SW480 (cell line): ENCODE results near the gene KCTD16.

ENCODE experiments used
- DNase-seq: peaks from one replicate; pipeline ENCODE4 v3.0.0-alpha.2; 2016; ENCODE audit warnings: low spot score

Gene KCTD16

DNA sequence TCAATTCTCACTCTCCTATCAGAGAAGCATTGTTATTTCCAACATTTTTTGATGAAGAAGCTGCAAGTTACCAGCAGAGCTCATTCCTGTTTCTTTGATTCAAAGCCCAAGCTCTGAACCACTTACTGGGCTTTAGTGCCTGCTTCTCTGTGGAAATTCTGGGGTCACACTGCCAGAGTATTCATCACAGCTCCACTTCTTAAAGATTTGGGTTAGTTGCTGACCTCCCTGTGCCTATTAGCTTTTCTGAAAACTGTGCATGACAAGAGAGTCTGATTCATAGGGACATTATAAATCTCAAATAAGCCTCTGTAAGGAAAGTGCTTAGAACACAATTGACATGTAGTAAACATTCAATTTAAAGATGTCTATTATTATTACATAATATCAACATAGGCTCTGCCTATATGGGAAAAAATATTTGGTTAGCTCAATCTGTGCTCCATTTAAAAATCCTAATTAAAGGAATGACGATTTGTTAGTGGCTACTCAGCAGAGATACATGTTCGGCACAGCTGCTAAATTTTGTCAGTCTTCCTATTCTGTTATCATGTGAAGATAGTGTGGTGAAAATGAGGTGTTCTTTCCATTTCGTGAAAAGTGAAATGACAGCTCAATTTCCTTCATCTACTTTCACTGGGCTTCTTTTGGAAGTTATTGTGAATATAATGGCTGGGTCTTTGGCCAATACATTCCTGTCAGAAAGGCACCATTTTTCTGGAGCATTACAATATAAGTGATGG, 293.0 kb downstream of the KCTD16 start:
- DNase-seq: no peak

DNA sequence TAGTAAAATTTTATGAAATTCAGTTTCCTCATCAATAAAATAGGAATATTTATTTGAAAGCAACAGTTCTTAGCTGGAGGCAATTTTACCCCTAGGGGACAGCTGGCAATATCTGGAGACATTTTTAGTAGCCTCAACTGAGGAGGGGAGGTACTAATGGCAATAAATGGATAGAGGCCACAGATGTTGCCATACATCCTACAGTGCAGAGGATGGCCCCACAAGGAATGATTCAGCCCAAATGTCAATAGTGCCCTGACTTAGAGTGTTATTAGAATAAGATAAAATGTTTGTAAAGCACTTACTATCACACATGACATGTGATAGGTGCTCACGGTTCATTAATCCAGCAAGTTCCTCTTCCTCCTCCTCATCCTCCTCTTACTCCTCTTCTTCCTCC, 293.6 kb downstream of the KCTD16 start:
- DNase-seq: no peak

DNA sequence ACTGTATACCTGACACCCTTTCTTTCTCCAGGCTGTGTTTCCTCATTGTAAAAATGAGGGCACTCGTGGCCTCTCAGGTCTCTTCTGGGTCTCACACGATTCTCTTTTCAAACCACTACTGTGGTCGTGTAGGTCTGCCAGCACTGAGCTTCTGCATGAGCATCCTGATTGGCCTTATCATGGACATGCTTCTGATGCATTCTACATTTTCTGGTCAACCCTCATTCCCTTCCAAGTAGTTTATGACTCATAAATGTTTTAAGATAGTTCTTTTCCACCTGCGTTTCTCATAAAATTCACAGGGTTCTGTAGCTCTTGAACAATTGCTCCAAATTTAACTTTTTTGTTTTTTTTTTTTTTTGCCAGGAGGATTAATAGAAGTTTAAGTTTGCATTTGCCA, 294.8 kb downstream of the KCTD16 start:
- DNase-seq: no peak

DNA sequence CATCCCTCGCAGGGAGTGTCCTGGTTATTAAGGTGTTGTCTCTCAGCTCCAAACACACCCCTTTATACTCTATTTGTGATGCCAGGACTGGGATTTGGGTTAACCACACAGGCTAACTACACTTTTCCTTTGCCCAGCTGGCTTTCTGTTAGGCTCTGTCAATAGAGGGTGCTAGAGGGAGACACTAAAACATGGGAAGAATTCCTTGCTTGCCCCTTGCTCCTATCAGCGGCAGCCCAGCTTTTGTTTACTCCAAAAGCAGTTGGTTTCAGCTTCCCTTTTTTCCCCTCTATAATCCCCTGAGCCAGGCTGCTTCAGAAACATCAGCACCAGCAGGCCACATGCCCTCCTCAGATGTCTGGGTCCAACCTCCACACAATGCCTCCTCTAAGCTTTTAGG, 297.1 kb downstream of the KCTD16 start:
- peak; percentile 59 for DNase-seq

DNA sequence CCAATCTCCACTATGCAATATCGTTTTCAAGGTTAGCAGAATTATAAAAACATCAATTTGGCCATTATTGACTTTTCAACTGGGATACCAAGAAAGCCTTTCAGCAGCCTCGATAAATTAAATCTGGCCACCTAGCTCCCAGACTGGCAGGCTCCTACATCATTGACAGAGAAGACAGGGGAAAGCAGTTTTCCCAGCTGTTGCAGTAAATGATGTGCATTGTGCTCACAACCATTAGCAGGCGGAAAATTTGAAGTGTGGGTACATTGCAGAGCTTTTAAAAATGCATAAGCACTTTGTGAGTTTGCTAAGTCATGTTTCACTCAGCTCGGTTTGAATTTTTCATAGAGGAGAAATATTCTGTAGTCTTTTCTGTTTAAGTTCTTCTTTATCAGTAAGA, 297.9 kb downstream of the KCTD16 start:
- no peak for DNase-seq

DNA sequence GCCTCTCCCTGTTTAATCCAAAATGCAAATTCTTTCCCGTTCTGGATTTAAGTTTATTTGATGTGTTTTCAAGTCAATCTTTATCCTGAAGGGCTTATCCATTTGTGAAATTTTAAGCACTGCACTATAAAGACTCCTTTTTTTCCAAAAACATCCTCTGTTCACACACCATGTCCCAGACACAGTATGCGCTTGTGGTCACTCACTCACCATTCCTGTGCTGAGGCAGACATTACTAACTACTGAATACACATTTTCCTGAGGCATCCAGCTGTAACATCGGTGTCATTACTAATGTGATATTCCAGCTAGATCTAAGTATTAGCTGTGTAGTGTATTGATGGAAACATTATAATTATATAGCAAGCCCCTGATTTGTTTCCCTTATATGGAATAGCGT, 298.4 kb downstream of the KCTD16 start:
- DNase-seq: no peak

DNA sequence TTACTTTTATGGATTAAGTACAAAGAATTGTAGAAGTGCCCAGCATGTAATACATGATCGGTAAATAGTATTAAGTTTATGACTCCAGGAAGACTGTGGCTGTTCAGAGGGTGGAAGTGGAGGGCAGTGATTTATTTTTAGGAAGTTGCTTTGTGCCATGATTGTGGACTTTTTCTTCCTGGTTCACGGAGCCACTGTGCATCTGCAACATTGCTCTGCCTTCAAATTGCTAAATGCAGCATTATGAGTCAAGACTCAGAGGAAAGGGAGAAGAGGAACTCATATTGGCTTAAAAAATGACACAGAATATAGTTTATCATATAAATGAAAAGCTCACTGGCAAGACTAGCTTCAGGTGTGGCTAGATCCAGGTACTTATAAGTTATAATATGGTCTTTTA, 301.5 kb downstream of the KCTD16 start:
- no peak for DNase-seq

DNA sequence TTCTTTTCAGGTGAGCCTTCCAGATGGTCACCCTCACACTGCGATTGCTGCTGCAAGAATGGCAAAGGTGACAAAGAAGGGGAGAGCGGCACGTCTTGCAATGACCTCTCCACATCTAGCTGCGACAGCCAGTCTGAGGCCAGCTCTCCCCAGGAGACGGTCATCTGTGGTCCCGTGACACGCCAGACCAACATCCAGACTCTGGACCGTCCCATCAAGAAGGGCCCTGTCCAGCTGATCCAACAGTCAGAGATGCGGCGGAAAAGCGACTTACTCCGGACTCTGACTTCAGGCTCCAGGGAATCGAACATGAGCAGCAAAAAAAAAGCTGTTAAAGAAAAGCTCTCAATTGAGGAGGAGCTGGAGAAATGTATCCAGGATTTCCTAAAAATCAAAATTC, 303.0 kb downstream of the KCTD16 start:
- no peak for DNase-seq

DNA sequence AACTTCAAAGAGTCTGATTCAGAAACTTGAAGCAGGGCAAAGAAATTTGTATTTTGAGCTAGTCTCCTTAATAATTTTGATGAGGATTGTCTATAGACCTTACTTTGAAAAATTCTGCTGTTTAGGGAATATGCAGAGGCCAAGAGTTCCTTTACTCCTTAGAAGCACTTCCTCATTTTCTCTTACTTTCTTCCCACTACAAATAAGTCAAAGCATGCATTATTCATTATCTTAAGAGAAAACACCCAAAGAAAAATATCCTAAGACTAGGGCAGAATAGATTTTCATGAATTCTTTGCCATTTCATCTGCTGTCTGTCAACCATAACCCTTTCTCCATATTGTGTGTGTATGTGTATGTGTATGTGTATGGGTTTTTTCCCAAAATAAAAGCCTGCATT, 307.9 kb downstream of the KCTD16 start:
- DNase-seq: no peak

DNA sequence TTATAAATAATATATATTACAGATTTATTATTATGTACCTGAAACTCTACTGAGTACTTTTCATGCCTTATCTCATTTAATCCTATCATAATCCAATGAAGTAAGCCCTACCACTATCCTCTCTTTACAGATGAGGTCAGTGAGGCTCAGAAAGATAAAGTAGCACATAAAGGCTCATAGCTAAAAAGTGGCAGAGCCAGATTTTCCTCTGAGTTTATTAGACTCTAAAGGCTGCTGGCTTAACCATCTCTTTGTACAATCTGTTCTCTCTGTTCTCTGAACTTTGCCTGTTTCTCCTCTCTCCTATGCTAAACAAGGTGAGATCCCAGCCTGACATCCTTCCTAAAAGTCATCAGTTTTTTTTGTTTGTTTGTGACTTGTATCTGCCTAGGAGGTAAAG, 311.2 kb downstream of the KCTD16 start:
- DNase-seq: no peak

DNA sequence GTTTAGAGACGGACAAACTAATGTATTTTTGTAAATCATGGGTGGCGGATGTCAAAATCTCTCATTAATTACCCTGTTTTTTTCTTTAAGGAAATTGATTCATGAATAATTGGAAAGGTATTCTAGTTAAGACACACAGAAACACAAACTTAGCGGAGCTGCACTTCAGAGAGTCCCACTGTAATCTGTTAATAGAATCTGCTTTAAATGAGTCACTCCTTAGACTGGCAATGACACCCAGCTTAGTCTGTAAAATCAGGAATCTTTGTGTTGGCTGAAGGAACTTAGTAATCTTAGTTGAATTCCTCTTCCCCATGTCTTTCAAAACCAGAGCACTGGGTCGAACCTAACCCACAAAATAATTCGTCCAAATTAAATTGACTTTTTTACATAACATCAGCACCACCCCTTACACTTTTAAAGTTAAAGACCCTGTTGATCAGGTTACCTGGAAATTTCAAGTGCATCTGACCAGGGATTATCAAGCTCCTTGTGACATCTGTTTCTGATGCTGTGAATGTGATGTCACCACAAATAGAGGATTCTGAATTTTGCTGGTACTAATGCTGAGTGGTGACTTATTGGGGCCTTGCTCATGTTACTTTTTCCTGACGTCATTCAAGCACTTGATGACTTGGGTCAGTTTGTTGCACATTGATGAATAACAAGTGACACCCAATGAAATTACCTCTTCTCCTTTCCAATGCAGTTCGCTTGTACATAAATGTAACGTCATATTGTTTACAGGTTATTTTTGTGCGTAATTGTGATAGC, 313.6 kb downstream of the KCTD16 start:
- no peak for DNase-seq

DNA sequence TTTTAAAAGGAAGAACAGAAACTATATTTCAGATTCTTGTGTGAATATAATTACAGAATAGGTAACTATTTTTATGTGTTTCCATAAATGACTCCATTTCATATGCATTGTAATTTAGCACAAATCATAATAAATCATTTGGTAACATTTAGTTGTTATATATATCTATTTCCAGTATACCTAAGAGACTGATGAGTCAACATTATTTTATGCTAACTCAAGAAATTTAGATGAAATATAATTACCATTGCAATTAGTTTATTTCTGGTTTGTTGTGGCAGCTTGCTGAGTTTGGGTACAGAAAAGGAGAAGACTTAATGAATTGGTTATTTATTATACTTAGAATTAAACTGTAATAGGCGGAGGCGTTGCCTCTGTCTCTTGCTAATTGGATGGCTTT, 314.9 kb downstream of the KCTD16 start:
- no peak for DNase-seq

DNA sequence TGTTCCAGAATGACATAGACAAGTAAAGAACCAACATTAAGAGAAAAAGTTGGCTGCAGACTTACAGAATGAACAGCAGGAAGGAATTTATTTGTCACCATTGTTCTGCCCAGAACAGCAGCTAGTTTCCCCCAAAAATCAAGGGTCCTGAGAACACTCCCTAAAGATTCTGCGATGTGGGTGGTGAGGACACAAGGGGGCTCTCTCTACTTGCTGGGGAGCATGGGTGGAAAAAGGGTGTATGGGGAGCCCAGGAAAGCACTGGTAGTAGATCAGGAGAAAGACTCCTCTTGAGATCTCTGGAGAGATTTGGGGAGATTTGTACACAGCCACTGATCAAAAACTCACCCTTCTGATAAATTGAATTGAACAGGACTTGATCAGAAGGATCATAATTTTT, 316.5 kb downstream of the KCTD16 start:
- DNase-seq: no peak

DNA sequence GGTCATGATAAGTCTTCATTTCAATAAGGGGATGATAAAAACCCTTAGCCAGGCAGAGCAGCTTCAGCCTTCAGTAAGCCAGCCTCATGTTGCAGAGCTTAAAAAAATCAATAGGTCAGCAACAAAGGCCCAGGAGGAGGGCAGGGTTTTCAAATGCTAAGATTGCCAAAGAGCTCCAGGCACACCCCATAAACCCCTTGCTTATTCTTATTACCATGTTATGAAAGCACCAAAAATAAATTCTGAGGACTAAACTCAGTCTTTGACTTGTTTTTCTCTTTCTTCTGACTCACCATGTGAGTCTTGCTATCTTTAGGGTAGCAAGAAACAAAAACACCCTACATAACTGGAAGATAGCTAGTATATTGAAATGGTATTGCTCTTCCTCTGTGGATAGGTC, 317.1 kb downstream of the KCTD16 start:
- no peak for DNase-seq

DNA sequence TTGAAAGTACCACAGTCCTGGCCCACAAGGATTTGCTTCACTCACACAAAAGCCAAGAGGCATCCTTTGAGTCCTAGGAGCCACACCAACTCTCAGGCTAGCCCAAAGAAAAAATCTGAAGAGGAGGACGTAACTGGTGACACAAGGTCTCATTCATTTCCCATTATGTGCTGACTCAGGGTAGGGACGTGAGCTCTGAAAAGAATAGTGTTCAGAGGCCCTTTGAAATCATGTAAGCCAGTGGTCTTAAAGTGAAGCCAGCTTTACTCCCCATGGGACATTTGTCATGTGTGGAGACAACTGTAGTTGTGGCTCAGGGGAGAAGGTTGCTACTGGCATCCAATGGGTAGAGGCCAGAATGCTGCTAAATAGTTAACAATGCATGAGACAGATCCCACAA, 332.4 kb downstream of the KCTD16 start:
- DNase-seq: no peak

DNA sequence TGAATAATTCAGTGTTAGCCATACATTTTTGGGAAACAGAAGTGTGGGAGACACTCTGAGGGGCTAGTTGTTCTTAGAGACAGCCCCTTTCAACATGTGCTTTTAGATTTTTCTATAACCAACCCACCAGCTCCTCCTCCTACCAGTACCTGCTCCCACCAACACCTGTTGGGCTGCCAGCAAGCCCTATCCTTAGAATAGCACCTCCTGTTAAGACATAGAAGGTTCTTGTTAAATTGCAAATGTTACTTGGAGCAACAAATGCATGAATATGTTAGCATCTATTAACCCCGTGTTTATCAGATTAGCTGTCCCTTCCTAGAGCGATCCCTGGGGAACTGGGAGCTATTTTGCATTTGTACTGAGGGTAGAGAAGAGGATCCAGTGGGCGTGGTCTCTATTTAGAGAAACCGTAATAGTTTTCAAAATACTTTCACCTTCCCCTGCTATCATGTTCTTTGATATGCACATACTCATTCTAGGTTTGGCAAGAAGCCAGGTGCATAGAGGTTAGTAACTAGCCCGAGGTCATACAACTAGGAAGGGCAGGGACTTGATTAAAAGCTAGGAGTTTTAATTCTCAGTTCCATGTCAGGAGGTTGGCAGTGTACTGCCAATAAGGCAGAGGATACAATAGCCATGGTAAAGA, 334.4 kb downstream of the KCTD16 start:
- DNase-seq: peak; percentile 15

DNA sequence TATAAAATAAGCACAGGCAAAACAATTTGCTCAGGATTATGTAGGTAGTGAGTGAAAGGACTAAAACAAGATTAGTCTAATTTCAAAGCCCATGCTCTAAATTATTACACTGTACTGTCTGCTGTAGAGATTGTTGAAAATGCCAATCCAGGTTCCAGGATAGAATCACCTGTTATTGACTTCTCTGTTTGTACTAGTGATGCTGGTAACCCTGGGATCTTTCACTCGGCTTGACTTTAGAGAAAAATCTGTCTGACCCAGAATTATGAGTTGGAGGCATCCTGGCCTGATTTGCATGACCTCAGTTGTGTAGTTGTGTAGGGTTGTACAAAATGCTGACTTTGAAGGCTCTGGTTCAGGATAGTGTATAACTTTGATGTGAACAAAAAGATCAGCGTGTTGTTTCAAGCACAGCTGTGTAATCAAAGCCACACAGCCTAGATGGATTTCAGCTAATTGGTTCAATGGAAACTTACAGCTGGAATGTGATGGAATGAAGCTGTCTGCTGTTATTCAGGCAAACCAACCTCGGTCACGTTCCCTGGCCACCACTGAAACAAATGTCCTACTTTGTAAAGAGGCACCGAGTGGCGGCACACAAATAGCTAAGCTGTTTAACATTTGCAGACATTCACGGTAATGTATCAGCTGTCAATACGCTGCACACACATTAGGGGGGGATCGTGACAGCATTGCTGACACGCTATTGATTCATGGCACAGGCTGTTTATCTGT, 340.3 kb downstream of the KCTD16 start:
- DNase-seq: no peak

DNA sequence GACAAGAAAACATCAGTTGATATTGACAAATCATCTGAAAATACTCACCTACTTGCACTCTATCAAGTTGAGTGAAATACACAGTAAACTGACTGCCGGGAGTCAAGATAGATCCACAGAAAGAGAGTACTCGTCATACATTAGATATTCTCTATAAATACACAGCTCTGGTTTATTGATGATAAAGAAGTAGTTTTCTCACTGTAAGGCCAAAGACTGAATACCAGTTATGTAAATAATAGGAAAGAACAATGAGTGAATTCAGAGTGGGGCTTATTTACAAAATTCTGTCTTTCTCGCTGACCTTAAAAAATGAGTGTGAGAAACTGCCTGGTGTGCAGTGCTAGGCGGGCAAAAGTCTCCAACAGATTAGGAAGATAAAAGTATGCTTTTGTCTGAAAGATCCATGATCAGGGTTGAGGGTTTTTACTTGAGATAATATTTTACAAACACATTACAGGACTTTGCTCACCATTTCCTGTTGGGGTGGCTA, 341.0 kb downstream of the KCTD16 start:
- DNase-seq: no peak

DNA sequence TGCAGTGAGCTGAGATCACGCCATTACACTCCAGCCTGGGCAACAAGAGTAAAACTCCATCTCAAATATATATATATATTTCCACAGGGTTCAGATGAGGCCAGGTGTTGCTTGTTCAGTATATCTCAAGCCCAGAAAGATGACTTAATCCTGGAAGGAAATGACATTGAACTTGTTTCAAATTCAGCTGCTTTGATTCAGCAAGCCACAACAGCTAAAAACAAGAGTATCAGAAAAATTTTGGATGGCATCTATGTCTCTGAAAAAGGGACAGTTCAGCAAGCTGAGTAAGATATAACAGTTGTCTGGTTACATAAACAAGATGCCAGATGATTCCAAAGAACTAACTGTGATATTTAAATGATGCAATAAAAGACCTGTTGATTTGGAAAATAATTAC, 352.0 kb downstream of the KCTD16 start:
- no peak for DNase-seq

DNA sequence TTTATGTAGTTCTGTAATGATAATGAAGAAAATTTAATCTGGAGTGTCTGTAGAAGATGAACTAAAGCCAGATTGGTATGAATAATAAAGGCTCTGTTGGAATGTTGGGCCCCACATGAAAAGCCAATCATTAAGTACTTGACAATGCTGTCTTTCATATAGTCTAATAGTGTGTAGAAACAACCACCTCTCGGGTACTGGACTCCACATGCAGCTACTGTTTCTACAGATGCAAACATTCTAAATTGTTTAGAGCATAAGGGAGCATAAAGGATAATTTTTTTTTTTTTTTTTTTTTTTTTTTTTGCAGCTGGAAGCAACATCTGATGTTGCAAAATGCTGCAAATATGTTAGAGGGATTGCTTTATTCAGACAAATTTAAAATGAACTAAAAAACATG, 354.3 kb downstream of the KCTD16 start:
- DNase-seq: no peak

DNA sequence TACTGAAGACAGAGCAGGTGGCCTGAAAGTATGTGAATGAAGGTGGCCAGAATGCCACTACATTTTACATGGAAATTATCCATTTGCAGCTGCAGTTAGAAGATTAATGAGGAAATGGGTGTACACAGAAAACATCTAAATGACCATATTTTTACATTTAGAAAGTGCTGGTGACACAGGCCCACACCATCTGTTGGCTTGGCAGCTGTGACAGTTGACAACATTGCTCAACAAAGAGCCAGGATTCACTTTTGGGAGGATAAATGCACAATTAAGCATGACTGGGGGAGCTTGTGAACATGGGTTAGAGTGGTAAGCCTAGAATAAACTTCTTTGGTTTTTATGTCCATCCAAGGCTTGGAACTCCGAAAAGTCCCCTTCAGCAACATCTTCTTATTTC, 360.5 kb downstream of the KCTD16 start:
- DNase-seq: no peak
